Measurements from ENCODE around the gene ACTN1.

Gene ACTN1

GRCh38 chr14:68939893-68940613, 39.0 kb downstream of the ACTN1 start:
- no peak for DNase-seq (ENCODE audit: extremely low spot score, insufficient read length, low read depth)
- no peak for FAIRE-seq

GRCh38 chr14:68939181-68939892, 39.8 kb downstream of the ACTN1 start:
- FAIRE-seq (no peak), DNase-seq (ENCODE audit: extremely low spot score, insufficient read length, low read depth) (no peak)

- no peak for DNase-seq (ENCODE audit: extremely low spot score, insufficient read length, low read depth)
- no peak for FAIRE-seq
These were observed 40.6 kb downstream of the ACTN1 start for GRCh38 chr14:68938271-68939150.

- DNase-seq (ENCODE audit: extremely low spot score, insufficient read length, low read depth), result no peak
- FAIRE-seq, result no peak
These were observed 41.4 kb downstream of the ACTN1 start for GRCh38 chr14:68937471-68938270.

GRCh38 chr14:68936980-68937379, 42.1 kb downstream of the ACTN1 start:
- no peak for DNase-seq (ENCODE audit: extremely low spot score, insufficient read length, low read depth)
- no peak for FAIRE-seq

- no peak for DNase-seq (ENCODE audit: extremely low spot score, insufficient read length, low read depth)
- no peak for FAIRE-seq
These were observed 42.6 kb downstream of the ACTN1 start for GRCh38 chr14:68936476-68936875.

- DNase-seq (ENCODE audit: extremely low spot score, insufficient read length, low read depth), result no peak
- FAIRE-seq, result no peak
These were observed 43.3 kb downstream of the ACTN1 start for GRCh38 chr14:68935761-68936214.

- FAIRE-seq, result no peak
- DNase-seq (ENCODE audit: extremely low spot score, insufficient read length, low read depth), result no peak
These were observed 45.0 kb downstream of the ACTN1 start for GRCh38 chr14:68934066-68934465.

- FAIRE-seq (no peak), DNase-seq (ENCODE audit: extremely low spot score, insufficient read length, low read depth) (no peak)
These were observed 46.4 kb downstream of the ACTN1 start for GRCh38 chr14:68932686-68933085.

GRCh38 chr14:68932231-68932630, 46.9 kb downstream of the ACTN1 start:
- FAIRE-seq (no peak), DNase-seq (ENCODE audit: extremely low spot score, insufficient read length, low read depth) (no peak)

GRCh38 chr14:68931474-68932051, 47.5 kb downstream of the ACTN1 start:
- FAIRE-seq, result no peak
- DNase-seq (ENCODE audit: extremely low spot score, insufficient read length, low read depth), result no peak

GRCh38 chr14:68931063-68931462, 48.0 kb downstream of the ACTN1 start:
- no peak for FAIRE-seq

DNA sequence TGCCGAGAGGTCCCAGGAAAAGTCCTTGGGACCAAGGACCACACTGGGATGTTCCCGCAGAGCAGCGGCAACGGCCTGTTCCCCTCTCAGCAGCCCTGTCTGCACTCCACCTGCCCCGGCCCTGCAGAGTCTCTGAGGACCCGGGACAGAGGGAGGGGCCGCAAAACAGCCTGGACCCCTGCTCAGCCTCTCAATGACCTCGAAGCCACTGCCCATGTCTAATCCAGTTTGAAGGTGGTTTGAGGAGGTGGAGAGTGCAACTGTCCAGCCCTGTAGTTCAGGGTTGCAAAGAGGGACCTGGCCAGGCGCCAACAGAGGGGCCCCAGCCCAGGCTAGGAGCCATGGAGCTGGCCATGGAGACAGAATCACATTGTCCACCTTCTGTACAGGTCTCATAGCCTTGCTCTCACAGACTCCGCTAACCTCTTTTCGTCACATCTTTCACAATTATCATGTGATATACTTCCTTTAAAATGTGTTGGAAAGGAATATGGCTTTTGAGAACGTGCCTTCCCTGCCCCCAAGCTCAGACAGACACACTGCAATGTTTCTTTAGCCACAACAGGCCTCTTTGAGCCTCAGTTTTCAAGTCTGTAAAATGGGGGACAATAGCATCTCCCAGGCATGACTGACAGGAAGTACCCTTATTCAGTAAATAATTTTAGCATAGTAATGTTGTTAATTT, 49.3 kb downstream of the ACTN1 start:
- DNase-seq (ENCODE audit: extremely low spot score, insufficient read length, low read depth) (no peak), FAIRE-seq (no peak)

More at GRCh38 chr14:68931063-68931462, 48.0 kb downstream of the ACTN1 start:
- DNase-seq (ENCODE audit: extremely low spot score, insufficient read length, low read depth), result no peak

- no peak for FAIRE-seq
- no peak for DNase-seq (ENCODE audit: extremely low spot score, insufficient read length, low read depth)
These were observed 50.1 kb downstream of the ACTN1 start for GRCh38 chr14:68928770-68929550.

- DNase-seq (ENCODE audit: extremely low spot score, insufficient read length, low read depth) (no peak), FAIRE-seq (no peak)
These were observed 51.0 kb downstream of the ACTN1 start for GRCh38 chr14:68927956-68928675.

DNA sequence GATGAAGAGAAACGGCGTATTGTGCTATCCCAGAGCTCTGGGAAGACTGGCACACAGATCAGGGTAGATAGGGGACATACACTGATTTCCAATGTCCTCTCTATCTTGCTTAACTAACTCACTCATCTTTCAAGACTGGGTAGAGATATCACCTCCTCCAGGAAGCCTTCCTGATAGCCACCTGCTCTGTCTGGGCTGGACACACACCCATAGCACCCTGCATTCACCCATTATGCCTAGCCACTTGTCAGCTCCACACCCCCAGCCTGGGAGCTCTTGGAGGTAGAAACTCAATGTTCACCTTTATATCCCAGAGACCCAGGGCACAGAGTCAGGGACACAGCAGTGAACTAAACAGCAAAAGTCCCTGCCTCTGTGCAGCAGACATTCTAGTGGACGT, 52.0 kb downstream of the ACTN1 start:
- DNase-seq (ENCODE audit: extremely low spot score, insufficient read length, low read depth) (no peak), FAIRE-seq (no peak)

- DNase-seq (ENCODE audit: extremely low spot score, insufficient read length, low read depth) (no peak), FAIRE-seq (no peak)
These were observed 52.9 kb downstream of the ACTN1 start for GRCh38 chr14:68926236-68926635.

GRCh38 chr14:68925373-68925772, 53.7 kb downstream of the ACTN1 start:
- no peak for DNase-seq (ENCODE audit: extremely low spot score, insufficient read length, low read depth)
- FAIRE-seq, result no peak

Data from GM18507 (cell line).